Uterus (tissue), 4 donors: ENCODE data around the gene AFG1L. TPM values are rescaled to one million over a fixed set of nuclear protein-coding genes. Genes with fewer than 3 reads are reported as not detected.

ENCODE experiments used
- DNase-seq, 2 donors: peaks; one replicate each; pipeline ENCODE4 v3.0.0-alpha.2; 2019 to 2020
- H3K27ac ChIP-seq, 2 donors: fragments of 200-600 bp; sonication (generic); 1 replicate in 1 of 2; 2 replicates in 1 of 2; pipeline ENCODE4 v1.5.1; 2016 to 2018
- H3K27me3 ChIP-seq, 2 donors: fragments of 200-600 bp; sonication (generic); one replicate each; pipeline ENCODE4 v1.5.1; 2018 to 2019; ENCODE audit warnings: control low read depth in 1 of 2
- H3K36me3 ChIP-seq, 2 donors: fragments of 200-600 bp; sonication (generic); one replicate each; pipeline ENCODE4 v1.5.1; 2019; ENCODE audit warnings: control low read depth in 1 of 2
- H3K4me1 ChIP-seq, 2 donors: fragments of 200-600 bp; sonication (generic); one replicate each; pipeline ENCODE4 v1.5.1; 2018 to 2019; ENCODE audit warnings: control low read depth in 1 of 2
- H3K4me3 ChIP-seq, 2 donors: fragments of 200-600 bp; sonication (generic); 1 replicate in 1 of 2; 2 replicates in 1 of 2; pipeline ENCODE4 v1.5.1; 2018 to 2019; ENCODE audit warnings: mild to moderate bottlenecking in 1 of 2
- H3K9me3 ChIP-seq, 2 donors: fragments of 200-600 bp; sonication (generic); one replicate each; pipeline ENCODE4 v1.5.1; 2019; ENCODE audit warnings: control low read depth in 1 of 2
- CTCF ChIP-seq, 4 experiments: fragments of 200-600 bp in 2 of 4; fragments of 450-650 bp in 2 of 4; sonication (generic) in 2 of 4; IDR thresholded peaks; one replicate each; pipeline ENCODE4 v1.5.1; 2016 to 2019; ENCODE audit warnings: antibody characterized with exemption in 4 of 4, mild to moderate bottlenecking in 2 of 4, moderate library complexity in 1 of 4
- POLR2A ChIP-seq, 2 donors: fragments of 450-650 bp; IDR thresholded peaks; one replicate each; pipeline ENCODE4 v1.6.1; 2016; ENCODE audit warnings: antibody characterized with exemption in 2 of 2, mild to moderate bottlenecking in 1 of 2, moderate library complexity in 1 of 2
- intact Hi-C: fragments of 100-400 bp; cut with DNase I; formaldehyde crosslinking; loops from one replicate; pipeline ENCODE4 v1.15.1; 2023; ENCODE audit warnings: low total_unique reads
- total RNA-seq, 4 donors: library from RNA; depleted of rRNA in 3 of 4; stranded (reverse); fragments of >200 nt in 3 of 4; gene quantifications; one replicate each; pipeline versions ENCODE4 v1.1.0 to v1.2.4, GENCODE V29; 2014 to 2023
- donor health status: DM: yes; HTN: yes; CAD: no.

Gene AFG1L
- total RNA-seq, 4 donors from 2014 or later: under 0.01 to 9.4 (median 5.2) TPM

- Histone ChIP-seq H3K27me3 (no peaks in the 10 kb centered on the region), H3K4me1 (no peaks in the 10 kb centered on the region), H3K27ac (no peak overlapping the region), H3K4me3 (no peak overlapping the region), H3K36me3 (no peaks in the 10 kb centered on the region), H3K9me3 (no peaks in the 10 kb centered on the region)
- no peak for TF ChIP-seq POLR2A (IDR thresholded peaks at IDR 0.05)
- no peak for TF ChIP-seq CTCF (IDR thresholded peaks at IDR 0.05)
- no peak for DNase-seq
- intact Hi-C loops: loop anchor here (5.0 kb wide), 1 partner anchor 293 kb away; no protein-coding TSS in a partner anchor
Measured at GRCh38 chr6:108544606-108545005, 249.8 kb downstream of the AFG1L start.

GRCh38 chr6:108546079-108547049 lies 251.5 kb downstream of the AFG1L start:
- no peaks in the 10 kb centered on the region for H3K36me3 ChIP-seq
- TF ChIP-seq CTCF (IDR thresholded peaks at IDR 0.05): no peak
- TF ChIP-seq POLR2A (IDR thresholded peaks at IDR 0.05): no peak
- intact Hi-C loops: no loop called here
- H3K27me3 ChIP-seq: no peaks in the 10 kb centered on the region
- H3K9me3 ChIP-seq: no peaks in the 10 kb centered on the region
- H3K4me3 ChIP-seq: no peak overlapping the region
- no peaks in the 10 kb centered on the region for H3K4me1 ChIP-seq
- no peak overlapping the region for H3K27ac ChIP-seq
- no peak for DNase-seq

GRCh38 chr6:108549241-108549640 lies 254.4 kb downstream of the AFG1L start:
- Histone ChIP-seq H3K27ac (no peak overlapping the region), H3K36me3 (no peaks in the 10 kb centered on the region), H3K4me3 (no peak overlapping the region), H3K4me1 (no peaks in the 10 kb centered on the region), H3K27me3 (no peaks in the 10 kb centered on the region), H3K9me3 (no peaks in the 10 kb centered on the region)
- intact Hi-C loops: no loop called here
- TF ChIP-seq POLR2A (IDR thresholded peaks at IDR 0.05) (no peak), CTCF (IDR thresholded peaks at IDR 0.05) (no peak)
- no peak for DNase-seq

- no peak overlapping the region for H3K27ac ChIP-seq
- no peaks in the 10 kb centered on the region for H3K4me1 ChIP-seq
- intact Hi-C loops: no loop called here
- no peaks in the 10 kb centered on the region for H3K9me3 ChIP-seq
- TF ChIP-seq CTCF (IDR thresholded peaks at IDR 0.05): no peak
- no peak for TF ChIP-seq POLR2A (IDR thresholded peaks at IDR 0.05)
- no peak overlapping the region for H3K4me3 ChIP-seq
- no peaks in the 10 kb centered on the region for H3K27me3 ChIP-seq
- DNase-seq: no peak
- no peaks in the 10 kb centered on the region for H3K36me3 ChIP-seq
Measured at GRCh38 chr6:108549741-108550140, 254.9 kb downstream of the AFG1L start.

- no peaks in the 10 kb centered on the region for H3K36me3 ChIP-seq
- H3K27me3 ChIP-seq: no peaks in the 10 kb centered on the region
- H3K27ac ChIP-seq: no peak overlapping the region
- H3K4me3 ChIP-seq: no peak overlapping the region
- no peaks in the 10 kb centered on the region for H3K4me1 ChIP-seq
- no peak for TF ChIP-seq POLR2A (IDR thresholded peaks at IDR 0.05)
- TF ChIP-seq CTCF (IDR thresholded peaks at IDR 0.05): no peak
- no peak for DNase-seq
- intact Hi-C loops: no loop called here
- no peaks in the 10 kb centered on the region for H3K9me3 ChIP-seq
Measured at GRCh38 chr6:108550256-108550655, 255.4 kb downstream of the AFG1L start.
